ENCODE data around the gene TFIP11.
A peak's percentile ranks its signal among the peaks of the same experiment; 100 is the strongest.

The TFIP11 gene

DNA sequence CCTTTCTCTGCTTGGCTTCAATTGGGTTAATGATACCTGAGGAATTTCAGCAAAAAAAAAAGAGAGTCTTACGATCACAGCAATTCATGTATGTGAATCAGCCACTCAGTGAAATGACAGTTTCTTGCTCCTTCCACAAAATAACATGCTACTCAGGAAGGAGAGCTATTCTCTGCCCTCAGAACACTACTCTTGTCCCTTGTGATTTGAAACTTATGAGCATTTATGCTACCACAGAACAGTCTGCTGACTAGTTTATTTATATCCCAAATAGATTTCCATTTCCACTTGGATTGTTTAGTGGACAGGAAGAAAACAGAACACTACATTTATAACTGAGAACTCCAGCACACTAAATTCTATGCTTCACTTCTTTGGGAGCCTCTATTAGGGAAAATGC lies 8.5 kb downstream of the TFIP11 start:
- DNase-seq (ENCODE audit: low read depth), result no peak

DNA sequence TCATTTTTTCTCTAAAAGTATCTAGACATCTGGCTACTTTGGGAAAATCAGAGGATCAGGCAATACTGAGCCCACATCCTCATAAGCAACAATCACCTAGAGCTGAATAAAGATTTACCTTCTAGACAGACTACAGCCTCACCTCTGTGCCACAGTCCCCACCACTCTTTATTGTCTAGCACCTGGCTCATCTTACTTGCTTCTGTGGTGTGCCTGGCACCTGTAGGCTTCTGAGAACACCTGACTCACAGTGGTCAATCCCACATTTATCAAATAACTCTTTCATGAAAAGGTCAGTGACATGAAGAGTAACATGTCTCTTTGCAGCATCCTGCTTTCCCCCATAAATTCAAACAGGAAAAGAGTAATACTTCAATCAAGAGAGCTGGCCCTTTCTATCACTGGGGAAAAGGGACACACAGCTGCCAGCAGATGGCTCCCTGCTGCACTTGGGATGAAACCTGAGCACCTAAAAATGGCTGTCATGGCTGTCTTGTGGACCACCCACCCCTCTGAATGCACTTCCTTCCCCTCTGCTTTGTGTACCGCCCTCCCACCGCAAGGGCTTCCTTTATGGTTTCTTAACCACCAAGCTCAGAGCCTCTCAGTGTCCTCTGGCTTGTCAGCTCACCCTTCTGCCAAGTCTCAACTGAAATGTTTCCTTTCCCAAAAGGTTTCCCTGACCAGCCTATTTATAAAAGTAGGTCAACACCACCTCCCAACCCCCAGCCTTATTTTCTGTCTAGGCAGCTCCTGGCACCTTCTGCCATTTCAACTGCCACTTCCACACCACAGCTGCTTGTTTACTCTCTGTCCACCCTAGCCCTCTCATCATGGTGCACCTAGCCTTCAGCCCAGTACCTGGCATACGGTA lies 9.3 kb downstream of the TFIP11 start:
- DNase-seq (ENCODE audit: low read depth), result peak; percentile 32

DNA sequence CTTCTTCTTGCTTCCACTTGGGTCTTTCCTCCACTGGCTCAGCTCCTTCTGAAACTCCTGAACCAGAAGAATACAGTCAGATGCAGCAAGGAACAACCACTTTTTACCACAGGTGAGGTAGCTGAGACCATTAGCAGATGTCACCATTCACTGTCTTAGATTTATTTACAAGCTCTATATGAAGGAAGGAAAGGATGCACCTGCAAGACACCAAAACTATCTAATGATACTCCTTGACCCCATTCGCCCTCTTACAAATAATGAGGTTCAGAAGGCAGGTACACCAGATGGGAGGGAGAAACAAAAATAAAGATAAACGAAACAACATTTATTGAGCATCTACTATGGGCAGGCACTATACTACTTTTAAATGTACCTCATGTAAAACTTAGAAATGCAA lies 10.3 kb downstream of the TFIP11 start:
- DNase-seq (ENCODE audit: low read depth), result no peak

DNA sequence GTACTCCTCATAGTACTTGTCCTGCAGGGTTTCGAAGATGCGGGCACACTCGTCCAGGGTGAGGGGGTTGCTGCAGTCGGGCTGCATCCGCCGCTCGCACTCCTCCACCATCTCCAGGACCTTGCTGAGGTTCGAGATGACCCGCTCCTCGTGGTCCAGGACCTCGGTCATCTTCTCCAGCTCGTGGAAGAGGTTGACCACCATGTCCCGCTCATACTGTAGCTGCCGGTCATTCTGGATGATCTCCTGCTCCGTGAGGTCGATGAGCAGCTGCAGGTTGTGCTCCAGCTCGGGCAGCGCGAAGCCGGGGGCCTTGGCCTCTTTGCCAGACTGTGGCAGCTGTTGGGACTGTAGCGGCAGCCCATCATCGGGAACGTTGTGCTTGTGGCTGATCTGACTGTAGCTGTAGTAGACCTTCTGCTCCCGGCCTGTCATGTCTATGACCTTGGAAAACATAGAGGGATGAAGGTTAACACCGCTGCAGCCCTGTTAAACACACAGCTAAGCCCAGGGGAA lies 13.0 kb downstream of the TFIP11 start:
- DNase-seq (ENCODE audit: low read depth), result no peak

DNA sequence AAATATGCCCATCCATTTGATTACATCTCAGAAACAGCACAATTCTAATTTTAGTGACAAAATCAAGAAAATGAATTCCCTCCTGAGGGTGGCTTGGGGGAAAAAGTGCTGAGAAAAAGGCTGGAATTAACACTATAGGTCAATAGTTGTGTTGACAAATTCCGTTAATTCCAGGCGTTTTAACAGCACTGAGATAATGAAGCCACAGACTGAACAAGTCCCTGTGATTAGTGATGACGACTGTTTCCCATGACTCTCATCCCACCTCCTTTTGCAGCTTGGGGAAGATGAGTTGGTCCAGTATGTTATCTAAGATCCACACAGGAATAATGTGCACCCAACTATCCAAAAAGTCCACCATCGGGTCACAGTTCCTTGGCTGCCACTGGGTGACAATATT lies 15.8 kb downstream of the TFIP11 start:
- no peak for DNase-seq (ENCODE audit: low read depth)

DNA sequence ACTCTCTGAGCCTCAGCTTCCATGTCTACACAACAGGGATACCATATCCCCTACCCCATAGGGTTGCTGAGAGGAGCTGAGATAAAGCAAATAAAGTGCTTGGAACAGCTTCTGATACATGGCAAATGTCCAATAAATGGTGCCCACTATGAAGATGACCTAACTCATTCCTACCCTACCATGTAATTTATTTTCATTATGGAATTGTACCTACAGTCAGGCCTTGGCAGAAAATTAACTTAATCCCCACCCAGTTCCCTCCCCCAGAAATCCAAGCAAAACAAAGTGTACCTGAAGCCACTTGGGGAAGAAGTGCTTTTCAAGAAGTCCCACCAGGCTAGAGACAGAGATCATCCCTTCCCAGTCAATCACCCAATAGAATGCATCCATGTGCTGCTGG lies 17.8 kb downstream of the TFIP11 start:
- no peak for DNase-seq (ENCODE audit: low read depth)

DNA sequence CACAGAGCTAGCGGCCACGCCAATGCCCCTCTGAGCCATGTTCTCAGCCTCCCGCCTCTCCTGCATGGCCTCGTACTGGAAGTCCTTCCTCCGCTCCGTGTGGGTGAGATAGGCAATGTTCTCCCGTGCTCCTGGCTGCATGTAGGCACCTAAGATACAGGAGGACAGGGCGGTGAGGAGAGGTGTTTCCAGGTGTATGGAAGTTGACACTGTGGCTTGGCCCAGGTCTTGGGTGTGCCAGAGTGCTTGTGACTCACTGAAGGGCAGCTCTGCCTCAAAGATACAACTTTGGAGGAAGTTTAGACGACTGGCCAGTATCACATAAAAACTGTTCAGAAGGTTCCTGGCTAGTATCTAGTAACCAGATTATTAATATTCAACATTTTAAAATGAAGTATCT lies 20.1 kb downstream of the TFIP11 start:
- DNase-seq (ENCODE audit: low read depth), result no peak

DNA sequence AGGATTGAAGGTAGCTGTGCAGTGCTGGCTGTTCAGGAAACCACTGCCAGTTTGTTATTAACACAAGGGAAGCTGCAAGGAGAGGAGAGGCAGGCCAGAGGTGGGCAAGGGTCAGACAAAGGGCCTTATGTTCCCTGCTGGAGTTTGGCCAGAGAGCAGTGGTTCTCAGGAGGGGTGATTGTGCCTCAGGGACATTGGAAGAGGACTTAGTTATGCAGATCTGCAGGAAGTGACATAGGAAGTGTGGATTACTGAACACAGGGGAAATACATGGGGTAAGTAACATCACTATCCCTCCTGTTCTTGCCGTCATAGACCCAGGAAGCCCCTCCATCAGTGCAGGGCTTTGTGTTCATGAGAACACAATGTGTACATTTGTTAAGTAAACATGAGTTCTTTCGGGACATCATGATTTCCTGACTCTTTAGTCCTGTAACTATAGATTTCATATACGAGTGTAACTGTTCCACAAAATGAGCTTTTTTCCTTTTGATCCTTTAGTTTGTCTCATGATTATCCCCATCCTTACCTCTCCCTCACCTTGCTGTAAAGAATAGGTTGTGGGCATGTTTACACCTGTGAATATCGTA lies 22.7 kb downstream of the TFIP11 start:
- no peak for DNase-seq (ENCODE audit: low read depth)

DNA sequence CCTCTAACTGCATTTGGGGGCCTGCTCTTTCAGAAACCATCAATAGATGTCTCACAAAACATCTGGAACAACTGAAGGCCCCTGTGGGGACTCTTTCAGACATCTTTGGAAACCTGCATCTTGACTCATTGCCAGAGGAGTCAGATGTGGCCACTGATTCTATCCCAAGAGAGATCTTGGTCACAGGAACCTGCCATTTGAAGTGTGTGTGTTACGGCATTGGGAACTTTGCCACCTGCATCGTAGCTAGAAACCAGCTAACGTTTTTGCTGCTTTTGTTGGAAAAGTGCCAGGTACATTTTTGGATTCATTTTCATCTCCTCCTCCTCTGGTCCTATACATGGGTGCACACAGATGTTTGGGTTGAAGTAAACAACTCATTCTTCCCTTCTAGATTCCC lies 24.3 kb downstream of the TFIP11 start:
- DNase-seq (ENCODE audit: low read depth), result no peak

DNA sequence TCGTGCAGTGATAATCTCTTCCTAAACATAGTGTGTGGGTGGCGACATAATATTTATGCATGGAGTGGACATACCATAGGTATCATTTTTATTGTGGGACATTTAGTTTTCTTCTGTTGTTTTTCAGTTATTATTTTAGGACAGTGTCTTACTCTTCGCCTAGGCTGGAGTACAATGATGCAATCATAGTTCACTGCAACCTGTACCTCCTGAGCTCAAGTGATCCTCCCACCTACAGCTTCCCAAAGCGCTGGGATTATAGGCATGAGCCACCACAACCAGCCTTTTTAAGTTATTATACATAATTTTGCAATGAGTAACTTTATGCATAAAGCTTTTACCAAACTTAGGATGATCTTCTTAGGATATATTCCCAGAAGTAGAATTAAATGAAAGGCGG lies 25.9 kb downstream of the TFIP11 start:
- DNase-seq (ENCODE audit: low read depth), result no peak

DNA sequence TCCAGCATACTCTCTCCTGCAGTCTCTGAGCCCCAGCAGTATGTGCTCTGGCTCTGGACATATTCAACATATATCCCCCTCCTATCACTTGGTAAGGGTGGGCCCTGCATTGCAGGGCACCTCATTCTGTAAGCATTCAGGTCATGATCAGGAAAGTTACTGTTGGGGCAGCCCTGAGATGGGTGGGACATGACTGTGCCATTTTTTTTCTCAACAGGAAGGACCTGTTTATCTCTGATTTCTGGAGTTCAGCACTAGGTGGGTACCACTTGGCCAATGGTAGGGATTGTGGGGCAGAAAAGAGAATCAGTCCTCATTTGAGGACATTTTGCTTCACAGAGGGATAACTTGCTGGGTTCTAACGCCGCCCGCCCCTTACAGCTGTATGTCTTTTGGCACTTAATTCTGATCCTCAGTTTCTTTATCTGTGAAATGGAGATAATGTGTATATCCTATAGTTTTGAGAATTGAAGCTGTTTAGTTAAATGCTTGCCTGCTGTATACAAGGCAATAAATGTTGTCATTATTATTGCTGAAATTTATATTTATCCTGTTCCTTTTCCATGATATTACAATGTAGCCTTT lies 26.4 kb downstream of the TFIP11 start:
- no peak for DNase-seq (ENCODE audit: low read depth)

DNA sequence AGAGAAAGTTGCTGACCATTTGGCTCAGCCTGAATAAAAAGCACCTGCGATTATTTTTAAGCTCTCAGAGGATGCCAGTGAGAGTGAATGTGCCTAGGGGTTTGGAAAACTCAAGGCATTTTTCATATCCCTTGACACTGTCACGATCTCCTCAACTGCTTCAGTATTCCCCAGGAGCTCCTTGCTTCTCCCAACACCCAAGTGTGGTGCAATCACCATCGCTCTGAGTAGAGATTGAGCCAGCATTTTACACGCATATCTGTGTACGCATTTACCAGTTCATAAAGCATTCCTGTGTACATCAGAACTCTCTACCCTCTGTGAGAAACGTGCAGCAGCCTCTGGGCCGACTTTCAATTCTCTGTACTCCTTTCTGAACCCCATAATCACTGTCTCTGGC lies 27.3 kb downstream of the TFIP11 start:
- DNase-seq (ENCODE audit: low read depth), result no peak

DNA sequence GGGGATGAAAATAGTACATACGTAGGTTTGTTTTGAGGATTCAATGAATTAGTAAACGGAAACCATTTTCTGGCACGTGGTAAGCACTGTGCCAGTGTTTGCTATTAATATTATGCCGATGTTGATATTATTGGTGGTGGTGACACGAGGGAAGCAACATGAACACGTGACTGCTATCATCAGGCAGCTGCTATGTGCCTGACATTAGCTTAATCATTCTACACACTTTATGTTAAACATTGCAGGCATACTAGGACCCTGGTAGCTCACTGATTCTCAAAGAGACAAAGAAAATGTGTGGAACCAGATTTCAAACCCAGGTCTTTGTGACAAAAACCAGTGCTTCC lies 27.9 kb downstream of the TFIP11 start:
- no peak for DNase-seq (ENCODE audit: low read depth)

DNA sequence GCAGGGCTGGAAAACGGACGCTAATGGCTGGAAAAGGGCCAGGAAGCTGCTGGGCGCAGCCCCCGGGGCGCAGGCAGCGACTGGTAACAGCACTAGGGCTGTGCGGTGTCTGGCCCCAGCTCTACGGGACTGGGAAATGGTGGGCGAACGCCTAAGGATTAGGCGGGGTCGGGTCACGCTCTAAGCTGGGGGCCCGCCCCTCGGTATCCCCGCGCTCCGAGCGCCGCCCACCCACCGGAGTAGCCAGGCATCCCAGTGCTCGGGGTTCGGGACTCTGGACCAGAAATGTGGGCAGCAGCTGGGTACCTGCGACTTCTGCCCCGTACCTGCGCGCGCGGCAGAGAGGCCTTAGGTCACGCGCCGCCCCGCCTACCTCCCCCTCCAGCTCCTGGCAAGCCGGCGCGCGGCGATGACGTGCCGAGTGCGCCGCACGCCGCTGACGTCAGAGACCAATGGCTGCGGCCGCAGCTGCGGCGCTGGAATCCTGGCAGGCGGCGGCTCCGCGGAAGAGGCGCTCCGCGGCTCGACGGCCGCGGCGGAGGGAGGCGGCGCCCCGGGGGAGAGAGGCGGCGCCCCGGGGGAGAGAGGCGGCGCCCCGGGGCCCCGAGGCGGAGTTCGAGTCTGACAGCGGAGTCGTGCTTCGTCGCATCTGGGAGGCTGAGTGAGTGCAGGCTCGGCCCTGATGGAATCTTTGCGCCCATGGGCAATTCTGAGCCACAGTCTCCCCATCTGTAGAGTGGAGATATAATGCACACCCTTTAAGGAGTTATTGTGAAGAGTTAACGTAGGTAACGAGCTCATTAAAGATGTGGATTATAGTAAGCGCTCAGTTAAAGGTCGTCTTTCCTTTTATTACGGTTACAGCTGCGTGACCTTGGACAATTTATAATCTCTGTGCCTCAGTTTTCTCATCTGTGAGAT lies 28.6 kb downstream of the TFIP11 start, which contains the start of the genes HPS4 and SRRD:
TSS of gene HPS4 (minus strand) at position 345 of the 921 bp plus-strand sequence. CDS start 2,021 bp downstream, outside the sequence.
TSS of gene SRRD (plus strand) at position 439 of the 921 bp plus-strand sequence. CDS start at position 453, 14 bp downstream.
- peak; percentile 82 for DNase-seq (ENCODE audit: low read depth)

DNA sequence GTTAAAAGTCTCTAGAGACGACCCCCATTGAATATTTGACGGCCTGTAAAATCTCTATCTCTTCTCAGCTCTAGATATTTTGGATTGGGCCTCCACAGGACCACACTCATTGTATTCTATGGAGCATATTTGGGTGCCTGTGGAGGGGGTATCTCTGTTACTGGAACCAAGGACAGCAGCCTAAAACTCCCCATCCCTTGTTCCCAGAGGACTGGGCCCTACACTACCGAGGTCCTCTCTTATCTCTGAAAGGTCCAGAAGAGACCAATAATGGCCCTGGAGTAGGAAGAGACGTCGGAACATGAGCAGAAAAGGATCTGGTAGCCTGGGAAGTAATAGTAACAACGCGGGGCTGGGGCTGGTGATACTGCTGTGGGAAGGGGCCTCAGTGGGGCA lies 29.2 kb downstream of the TFIP11 start:
- no peak for DNase-seq (ENCODE audit: low read depth)

DNA sequence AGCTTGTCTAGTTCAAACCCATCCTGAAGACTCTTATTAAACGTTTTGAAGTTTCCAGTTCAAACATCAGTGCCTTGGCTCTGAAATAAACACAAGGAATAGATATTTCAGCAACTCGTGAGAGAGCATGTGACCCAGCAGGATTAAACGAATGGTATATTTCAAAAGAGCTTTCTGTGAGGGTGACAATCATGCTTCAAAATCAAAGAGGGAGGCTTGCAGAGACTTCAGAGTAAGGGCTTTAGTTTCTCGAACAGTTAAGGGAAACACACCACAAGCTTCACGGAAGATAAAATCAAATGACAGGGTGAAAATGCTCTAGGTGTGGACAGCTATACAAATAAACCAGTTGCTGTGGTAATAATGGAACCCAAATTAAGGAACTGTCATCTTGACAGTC lies 30.1 kb downstream of the TFIP11 start:
- DNase-seq (ENCODE audit: low read depth), result no peak

DNA sequence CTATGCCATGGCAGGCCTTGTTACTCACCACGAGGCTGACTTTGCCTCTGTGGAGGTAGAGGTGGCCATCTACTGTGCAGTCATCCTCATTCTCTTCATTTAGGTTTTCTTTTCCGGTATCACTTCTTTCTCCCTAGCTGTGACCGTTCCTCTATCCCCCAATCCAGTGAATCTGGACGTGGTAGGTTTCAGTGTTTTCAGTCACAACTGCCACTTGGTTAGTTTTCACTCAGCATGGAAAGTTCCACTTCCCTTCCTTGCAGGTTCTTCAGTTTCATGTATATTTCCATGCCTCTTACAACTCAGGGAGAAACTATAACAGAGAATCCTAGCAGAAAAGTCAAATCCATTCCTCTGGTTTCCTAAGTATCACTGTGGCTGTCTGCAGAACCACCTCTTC lies 30.6 kb downstream of the TFIP11 start:
- DNase-seq (ENCODE audit: low read depth), result no peak

DNA sequence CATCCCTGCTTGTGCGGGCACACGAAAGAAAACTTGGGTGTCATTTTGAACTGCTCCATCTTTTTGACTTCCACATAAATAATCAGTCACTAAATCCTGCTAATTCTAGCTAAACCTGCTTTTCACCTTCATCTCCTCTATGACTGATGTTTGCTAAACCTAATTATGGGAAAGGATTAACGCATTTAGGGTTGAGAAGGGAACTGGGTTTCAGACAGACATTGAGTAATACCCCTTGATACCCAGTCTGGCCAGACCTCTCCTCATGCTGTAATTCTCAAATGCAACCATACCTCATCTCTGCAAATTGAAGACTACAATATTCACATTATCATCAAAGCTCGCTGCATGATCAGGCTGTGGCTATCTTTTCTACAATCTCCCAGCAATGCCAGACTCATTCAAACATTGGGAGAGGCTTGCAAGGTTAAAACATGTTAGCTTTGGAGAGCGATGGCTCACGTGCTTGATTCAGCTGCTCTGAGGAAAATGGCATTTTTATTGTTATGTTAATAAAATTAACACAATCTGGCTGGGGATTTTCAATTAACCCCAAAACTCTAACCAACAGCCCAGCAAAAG lies 31.1 kb downstream of the TFIP11 start:
- DNase-seq (ENCODE audit: low read depth), result no peak

DNA sequence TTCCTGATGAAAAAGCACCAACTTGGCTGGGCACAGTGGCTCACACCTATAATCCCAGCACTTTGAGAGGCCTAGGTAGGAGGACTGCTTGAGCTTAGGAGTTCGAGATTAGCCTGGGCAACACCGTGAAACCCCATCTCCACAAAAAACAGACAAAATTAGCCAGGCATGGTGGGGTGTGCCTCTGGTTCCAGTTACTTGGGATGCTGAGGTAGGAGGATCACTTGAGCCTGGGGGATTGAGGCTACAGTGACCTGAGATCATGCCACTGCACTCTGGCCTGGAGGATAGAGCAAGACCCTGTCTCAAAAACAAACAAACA lies 31.7 kb downstream of the TFIP11 start:
- DNase-seq (ENCODE audit: low read depth), result no peak

DNA sequence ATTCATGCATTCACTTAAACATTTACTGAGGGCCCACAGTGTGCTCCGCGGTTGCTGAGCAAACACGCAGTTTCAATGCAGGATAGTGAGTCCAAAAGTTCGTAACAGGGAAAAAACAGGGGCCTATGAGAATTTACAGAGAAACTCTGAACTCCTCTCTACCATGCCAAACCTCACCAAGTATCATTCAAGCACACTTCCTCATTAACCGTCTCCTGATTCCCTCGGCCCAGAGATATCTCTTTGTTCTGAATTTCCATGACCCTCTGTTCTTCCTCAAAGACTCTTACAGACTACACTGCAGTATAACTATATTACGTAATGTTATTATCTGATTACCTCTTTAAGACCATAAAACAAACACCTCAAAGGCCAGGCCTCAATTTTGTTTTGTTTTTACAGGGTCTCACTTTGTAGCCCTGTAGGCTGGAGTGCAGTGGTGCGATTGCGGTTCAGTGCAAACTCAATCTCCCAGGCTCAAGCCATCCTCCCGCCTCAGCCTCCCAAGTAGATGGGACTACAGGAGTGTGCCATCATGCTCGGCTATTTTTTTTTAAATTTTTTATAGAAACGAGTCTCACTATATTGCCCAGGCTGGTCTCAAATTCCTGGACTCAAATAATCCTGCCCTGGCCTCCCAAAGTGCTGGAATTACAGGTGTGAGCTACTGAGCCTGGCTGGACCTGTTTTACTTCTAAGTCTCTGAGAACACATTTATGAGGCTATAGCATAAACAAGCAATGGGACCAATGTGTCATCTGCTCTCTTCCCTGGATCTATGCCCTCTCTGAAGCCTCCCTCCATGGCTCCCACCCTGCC lies 32.3 kb downstream of the TFIP11 start:
- DNase-seq (ENCODE audit: low read depth), result no peak

All from stimulated activated CD8-positive, alpha-beta memory T cell treated with anti-CD3 and anti-CD28 coated beads, Interleukin-12 subunit alpha, Interleukin-12 subunit beta, amount 100 ng/mL, for 1 hour (primary cell).